Suprapubic skin (tissue), 4 donors: ENCODE results near the gene TFCP2L1. TPM values are rescaled to one million over a fixed set of nuclear protein-coding genes. Genes with fewer than 3 reads are reported as not detected.
A peak's percentile ranks its signal among the peaks of the same experiment; 100 is the strongest.
"Not testable (repeated sequence)": the region's sequence is repeated elsewhere in the genome, so short reads cannot be mapped to it uniquely, and the experiment has no call there.

Source experiments
- DNase-seq, 2 donors: peaks; one replicate each; pipeline ENCODE4 v3.0.0-alpha.2; 2019; ENCODE audit warnings: low spot score in 2 of 2
- H3K27ac ChIP-seq: fragments of 200-600 bp; sonication (generic); one replicate; pipeline ENCODE4 v1.5.1; 2019
- H3K27me3 ChIP-seq: fragments of 200-600 bp; sonication (generic); one replicate; pipeline ENCODE4 v1.5.1; 2019
- H3K36me3 ChIP-seq: fragments of 200-600 bp; sonication (generic); one replicate; pipeline ENCODE4 v1.5.1; 2019
- H3K4me1 ChIP-seq: fragments of 200-600 bp; sonication (generic); one replicate; pipeline ENCODE4 v1.5.1; 2019
- H3K4me3 ChIP-seq: fragments of 200-600 bp; sonication (generic); one replicate; pipeline ENCODE4 v1.5.1; 2019; ENCODE audit warnings: mild to moderate bottlenecking
- H3K9me3 ChIP-seq: fragments of 200-600 bp; sonication (generic); one replicate; pipeline ENCODE4 v1.5.1; 2019
- CTCF ChIP-seq, 2 donors: fragments of 200-600 bp in 1 of 2; fragments of 450-650 bp in 1 of 2; sonication (generic) in 1 of 2; IDR thresholded peaks; one replicate each; pipeline ENCODE4 v1.5.1; 2016 to 2019; ENCODE audit warnings: antibody characterized with exemption in 2 of 2, mild to moderate bottlenecking in 1 of 2, moderate library complexity in 1 of 2
- EP300 ChIP-seq: sonication (generic); formaldehyde crosslinking; IDR thresholded peaks from one replicate; pipeline ENCODE4 v1.6.1; 2017; ENCODE audit warnings: antibody characterized with exemption
- POLR2A ChIP-seq, 2 donors: fragments of 450-650 bp; IDR thresholded peaks; one replicate each; pipeline ENCODE4 v1.6.1; 2017; ENCODE audit warnings: antibody characterized with exemption in 2 of 2, mild to moderate bottlenecking in 2 of 2, moderate library complexity in 2 of 2
- POLR2AphosphoS5 ChIP-seq, 3 donors: sonication (generic); formaldehyde crosslinking; IDR thresholded peaks; one replicate each; pipeline ENCODE4 v1.6.1; 2017; ENCODE audit warnings: antibody characterized with exemption in 3 of 3
- WGBS: methylation state at CpG from one replicate; pipeline ENCODE4 v1.1.5; 2018; 5-methylcytosine and 5-hydroxymethylcytosine counted together
- total RNA-seq, 4 donors: library from RNA; depleted of rRNA; stranded (reverse); fragments of >200 nt; gene quantifications; one replicate each; pipeline ENCODE4 v1.1.0, GENCODE V29; 2016

Gene TFCP2L1
- total RNA-seq, 4 donors from 2014 or later: 33.5 to 64.1 (median 52.7) TPM

- H3K36me3 ChIP-seq: no peaks in the 10 kb centered on the region
- TF ChIP-seq CTCF (IDR thresholded peaks at IDR 0.05) (no peak), POLR2AphosphoS5 (IDR thresholded peaks at IDR 0.05) (no peak), EP300 (no peak), POLR2A (IDR thresholded peaks at IDR 0.05) (no peak)
- H3K4me3 ChIP-seq: no peak overlapping the region
- DNase-seq: peak in 1 of 2 donors; percentile 43
- H3K27ac ChIP-seq: no peak overlapping the region
- no peaks in the 10 kb centered on the region for H3K4me1 ChIP-seq
- H3K27me3 ChIP-seq: peaks cover 2% of the 10 kb centered on the region
- no peaks in the 10 kb centered on the region for H3K9me3 ChIP-seq
- 29% methylated on average over 3 of the region's 3 CpGs for WGBS
Measured at GRCh38 chr2:121309801-121310200, 24.8 kb upstream of the TFCP2L1 start.

- H3K27ac ChIP-seq: no peak overlapping the region
- TF ChIP-seq EP300: no peak
- no peak for TF ChIP-seq POLR2A (IDR thresholded peaks at IDR 0.05)
- no peak for TF ChIP-seq CTCF (IDR thresholded peaks at IDR 0.05)
- no peak for TF ChIP-seq POLR2AphosphoS5 (IDR thresholded peaks at IDR 0.05)
- H3K36me3 ChIP-seq: no peaks in the 10 kb centered on the region
- peaks cover 2% of the 10 kb centered on the region for H3K27me3 ChIP-seq
- H3K4me3 ChIP-seq: no peak overlapping the region
- DNase-seq: no peak
- no peaks in the 10 kb centered on the region for H3K4me1 ChIP-seq
- no peaks in the 10 kb centered on the region for H3K9me3 ChIP-seq
Measured at GRCh38 chr2:121309323-121309722, 24.3 kb upstream of the TFCP2L1 start.

DNA sequence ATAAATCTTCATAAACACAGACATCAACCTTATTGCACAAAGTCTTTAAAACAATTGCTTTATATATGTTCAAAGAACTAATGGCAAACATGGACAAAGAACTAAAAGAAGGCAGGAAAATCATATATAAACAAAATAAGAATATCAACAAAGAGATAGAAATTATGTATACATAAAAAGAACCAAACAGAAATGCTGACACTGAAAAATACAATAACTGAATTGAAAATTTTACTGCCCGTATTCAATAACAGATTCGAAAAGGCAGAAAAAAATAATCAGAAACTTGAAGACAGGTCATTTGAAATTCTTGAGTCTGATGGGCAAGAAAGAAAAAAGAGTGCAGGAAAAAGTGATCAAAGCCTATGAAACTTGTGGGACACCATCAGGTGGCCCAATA is 22.0 kb upstream of the TFCP2L1 start:
- DNase-seq: no peak
- Histone ChIP-seq H3K27me3 (peaks cover 2% of the 10 kb centered on the region), H3K27ac (no peak overlapping the region), H3K9me3 (no peaks in the 10 kb centered on the region), H3K4me1 (no peaks in the 10 kb centered on the region), H3K36me3 (no peaks in the 10 kb centered on the region), H3K4me3 (no peak overlapping the region)
- TF ChIP-seq POLR2A (IDR thresholded peaks at IDR 0.05) (no peak), EP300 (no peak), CTCF (IDR thresholded peaks at IDR 0.05) (no peak), POLR2AphosphoS5 (IDR thresholded peaks at IDR 0.05) (no peak)
- WGBS: 93% methylated on average over 2 of the region's 2 CpGs

DNA sequence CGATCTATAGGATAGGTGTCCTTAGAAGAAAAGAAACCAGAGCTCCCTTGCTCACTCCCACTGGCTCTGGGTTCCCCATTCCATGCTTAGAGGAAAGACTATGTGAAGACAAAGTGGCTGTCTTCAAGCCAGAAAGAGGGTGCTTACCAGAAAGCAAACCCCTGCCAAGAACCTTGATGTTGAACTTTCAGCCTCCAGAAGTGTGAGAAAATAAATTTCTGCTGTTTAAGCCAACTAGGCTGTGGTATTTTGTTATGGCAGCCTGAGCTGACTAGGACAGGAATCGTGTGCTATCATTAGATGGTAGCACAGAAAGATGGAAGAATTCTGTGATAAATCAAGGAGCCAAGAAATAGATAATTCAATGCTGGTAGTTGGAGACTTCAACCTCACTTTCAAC is 19.9 kb upstream of the TFCP2L1 start:
- WGBS: 85% methylated on average over 2 of the region's 2 CpGs
- no peaks in the 10 kb centered on the region for H3K9me3 ChIP-seq
- no peak for DNase-seq

GRCh38 chr2:121303531-121304263 is 18.7 kb upstream of the TFCP2L1 start:
- Histone ChIP-seq H3K27ac (no peak overlapping the region), H3K9me3 (no peaks in the 10 kb centered on the region), H3K4me1 (no peaks in the 10 kb centered on the region), H3K27me3 (peaks cover 2% of the 10 kb centered on the region), H3K4me3 (no peak overlapping the region), H3K36me3 (no peaks in the 10 kb centered on the region)
- no peak for TF ChIP-seq POLR2A (IDR thresholded peaks at IDR 0.05)
- no peak for TF ChIP-seq CTCF (IDR thresholded peaks at IDR 0.05)
- no peak for TF ChIP-seq POLR2AphosphoS5 (IDR thresholded peaks at IDR 0.05)
- no peak for TF ChIP-seq EP300
- 36% methylated on average over 2 of the region's 2 CpGs for WGBS
- no peak for DNase-seq

More for the DNA sequence above, 19.9 kb upstream of the TFCP2L1 start:
- peaks cover 2% of the 10 kb centered on the region for H3K27me3 ChIP-seq
- no peak for TF ChIP-seq POLR2A (IDR thresholded peaks at IDR 0.05)
- no peak for TF ChIP-seq EP300
- no peak for TF ChIP-seq CTCF (IDR thresholded peaks at IDR 0.05)
- no peak for TF ChIP-seq POLR2AphosphoS5 (IDR thresholded peaks at IDR 0.05)
- H3K36me3 ChIP-seq: no peaks in the 10 kb centered on the region
- H3K27ac ChIP-seq: no peak overlapping the region
- no peak overlapping the region for H3K4me3 ChIP-seq
- no peaks in the 10 kb centered on the region for H3K4me1 ChIP-seq

GRCh38 chr2:121301190-121301589 is 16.2 kb upstream of the TFCP2L1 start:
- H3K4me3 ChIP-seq, H3K27me3 ChIP-seq, DNase-seq: not testable (repeated sequence)

More at GRCh38 chr2:121301190-121301589, 16.2 kb upstream of the TFCP2L1 start:
- H3K4me1 ChIP-seq, H3K36me3 ChIP-seq, H3K9me3 ChIP-seq, H3K27ac ChIP-seq: not testable (repeated sequence)
